AML-193 (cell line): Measurements from ENCODE around the gene CDH18.
"Not testable (repeated sequence)": the region's sequence is repeated elsewhere in the genome, so short reads cannot be mapped to it uniquely, and the experiment has no call there.

Source experiments
- DNase-seq, 2 experiments: peaks; one replicate each; lab custom pipeline; 2025; lab: John Stamatoyannopoulos, UW

The CDH18 gene

DNA sequence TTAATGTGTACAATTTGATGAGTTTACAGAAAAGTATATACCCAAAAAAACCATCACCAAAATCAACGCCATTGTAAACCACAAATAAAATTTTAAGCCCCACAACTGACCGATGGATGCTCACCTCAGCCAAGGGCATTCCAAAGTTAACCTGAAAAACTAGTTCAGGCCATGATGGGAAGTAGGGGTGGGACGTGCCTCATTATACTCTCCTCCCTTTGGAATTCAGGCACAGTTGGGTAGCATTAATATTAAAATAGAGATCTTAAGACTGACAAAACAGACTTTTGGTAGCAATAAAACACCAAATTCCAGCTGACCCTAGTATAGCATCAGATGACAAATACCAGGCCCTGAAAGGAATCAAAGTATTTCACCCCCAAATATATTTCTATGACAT, 129.0 kb downstream of the CDH18 start:
- DNase-seq: no peak

DNA sequence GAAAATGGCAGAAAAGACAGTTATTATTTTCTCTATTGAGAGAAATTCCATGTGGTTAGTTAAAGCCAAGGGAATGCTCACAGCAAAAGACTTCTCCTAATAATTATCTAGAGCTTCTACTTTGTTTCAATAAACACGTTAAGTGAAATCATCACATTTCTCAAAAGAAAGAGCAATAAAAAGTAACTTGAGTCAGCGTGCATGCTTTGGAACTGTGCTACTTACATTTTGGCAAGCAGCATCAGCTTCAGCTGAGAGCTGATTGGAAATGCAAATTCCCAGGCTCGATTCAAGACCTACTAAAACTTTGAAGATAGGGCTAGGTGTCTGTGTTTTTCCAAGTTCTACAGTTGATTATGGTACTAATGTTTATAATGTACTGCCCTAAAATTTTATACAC, 132.1 kb downstream of the CDH18 start:
- DNase-seq: no peak

DNA sequence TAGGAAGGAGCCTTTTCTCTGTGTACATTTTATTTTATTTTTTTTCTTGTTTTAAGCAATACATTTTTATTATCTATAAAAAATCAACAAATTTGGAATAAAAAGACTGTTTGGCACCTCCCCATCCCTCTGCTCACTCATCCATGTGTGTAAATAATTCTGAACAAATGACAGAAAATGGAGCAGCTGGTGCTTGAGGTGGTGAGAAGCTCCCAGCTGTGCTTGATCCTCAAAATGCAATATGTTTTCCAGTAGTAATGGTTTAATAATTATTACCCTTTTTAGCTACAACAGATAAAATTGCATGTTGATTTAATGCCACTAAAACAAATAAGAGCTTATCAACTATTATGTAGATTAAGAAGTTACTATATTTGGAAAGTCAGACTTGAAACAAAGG, 132.5 kb downstream of the CDH18 start:
- no peak for DNase-seq

DNA sequence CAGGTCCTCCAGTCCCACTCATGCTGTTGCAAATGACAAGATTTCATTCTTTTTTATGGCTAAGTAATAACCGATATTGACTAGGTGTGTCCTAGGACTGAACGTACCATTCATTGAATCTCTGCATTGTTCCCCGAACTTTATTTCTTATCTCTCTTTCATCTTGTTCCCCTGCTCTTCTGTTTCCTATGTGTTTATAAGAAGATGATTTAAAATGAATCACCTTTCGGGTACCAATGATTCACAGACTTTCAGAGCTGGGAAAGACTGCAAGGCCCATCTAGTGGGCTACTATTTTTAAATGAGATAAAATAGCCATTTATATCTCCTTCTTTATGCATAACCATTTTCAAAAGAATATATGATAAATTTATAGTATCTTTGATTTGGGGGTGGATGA, 133.0 kb downstream of the CDH18 start:
- no peak for DNase-seq

DNA sequence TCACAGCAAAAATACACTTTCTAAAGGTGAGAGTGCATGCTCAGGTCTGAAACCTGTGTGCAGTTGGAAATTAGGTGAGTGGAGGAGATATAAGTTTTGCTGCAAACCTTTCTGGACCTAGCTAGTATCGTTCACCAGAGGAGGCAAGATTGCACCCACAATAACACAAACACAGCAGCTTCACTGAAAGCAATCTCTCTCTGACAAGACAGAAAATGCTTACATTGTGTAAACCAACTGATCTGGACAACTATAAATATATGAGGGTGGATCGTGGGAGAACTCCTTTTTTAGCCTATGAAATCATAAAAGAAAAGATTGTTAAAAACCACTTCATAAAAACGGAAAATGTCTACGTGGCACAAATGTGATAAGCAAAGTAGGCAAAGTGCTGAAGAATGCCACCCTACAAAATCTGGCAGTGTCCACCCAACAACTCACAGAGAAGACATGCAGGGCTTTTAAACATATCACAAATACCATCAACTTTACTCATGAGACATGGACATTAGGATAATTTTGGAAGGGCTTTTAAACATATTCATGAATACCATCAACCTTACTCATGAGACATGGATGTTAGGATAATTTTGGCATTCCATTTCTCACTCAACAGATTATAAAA, 134.3 kb downstream of the CDH18 start:
- no peak for DNase-seq

DNA sequence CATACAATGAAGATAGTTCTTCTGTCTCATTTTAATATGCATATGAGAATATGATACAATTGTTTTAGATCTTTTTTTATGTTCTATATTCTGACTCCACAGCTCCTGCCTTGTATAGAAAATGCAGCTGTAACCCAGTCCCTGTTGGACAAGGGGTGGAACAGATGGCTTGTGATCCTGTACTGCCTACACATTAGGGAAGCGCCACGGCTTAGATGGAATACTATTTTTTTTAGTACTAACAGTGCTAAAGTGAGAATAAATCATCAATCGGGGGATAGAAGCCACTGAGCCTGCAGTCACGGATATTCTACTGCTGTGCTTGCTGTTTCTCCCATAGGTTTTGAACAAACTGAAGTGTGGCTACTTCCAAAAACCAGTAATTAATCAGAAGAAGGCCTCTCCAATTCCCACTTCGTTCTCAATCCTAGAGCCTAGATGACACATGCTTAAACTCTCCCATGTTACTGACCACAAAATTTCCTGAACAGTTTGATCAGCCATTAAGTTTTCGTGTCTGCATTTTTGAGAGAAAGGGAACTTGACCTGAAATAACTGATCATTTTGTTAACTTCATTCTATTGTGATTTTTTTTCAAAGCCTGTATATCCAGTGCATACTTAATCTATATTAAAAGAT, 150.3 kb downstream of the CDH18 start:
- no peak for DNase-seq

DNA sequence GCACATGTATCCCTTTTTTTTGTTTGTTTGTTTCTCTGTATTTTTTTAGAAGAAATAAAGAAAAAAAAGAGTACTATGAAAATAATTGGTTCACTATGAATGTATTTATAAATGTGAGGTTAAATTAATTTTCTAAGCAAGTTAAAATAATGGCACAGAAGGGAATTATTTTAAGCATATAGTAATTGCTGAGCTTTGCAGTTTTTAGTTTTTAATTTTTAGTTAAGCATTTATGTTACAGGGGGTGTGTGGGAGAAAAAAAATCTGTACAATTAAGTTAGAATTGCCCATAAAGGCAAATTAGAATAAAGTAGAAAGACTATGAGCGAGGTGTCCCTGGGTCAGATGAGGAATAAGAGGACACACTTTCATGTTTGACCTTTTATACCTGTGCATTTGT, 152.6 kb downstream of the CDH18 start:
- no peak for DNase-seq

DNA sequence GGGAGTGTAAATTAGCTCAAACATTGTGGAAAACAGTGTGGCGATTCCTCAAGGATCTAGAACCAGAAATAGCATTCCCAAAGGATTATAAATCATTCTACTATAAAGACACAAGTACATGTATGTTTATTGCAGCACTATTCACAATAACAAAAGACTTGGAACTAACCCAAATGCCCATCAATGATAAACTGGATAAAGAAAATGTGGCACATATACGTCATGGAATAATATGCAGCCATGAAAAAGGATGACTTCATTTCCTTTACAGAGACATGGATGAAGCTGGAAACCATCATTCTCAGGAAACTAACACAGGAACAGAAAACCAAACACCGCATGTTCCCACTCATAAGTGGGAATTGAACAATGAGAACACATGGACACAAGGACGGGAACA, 175.3 kb downstream of the CDH18 start:
- not testable (repeated sequence) for DNase-seq

DNA sequence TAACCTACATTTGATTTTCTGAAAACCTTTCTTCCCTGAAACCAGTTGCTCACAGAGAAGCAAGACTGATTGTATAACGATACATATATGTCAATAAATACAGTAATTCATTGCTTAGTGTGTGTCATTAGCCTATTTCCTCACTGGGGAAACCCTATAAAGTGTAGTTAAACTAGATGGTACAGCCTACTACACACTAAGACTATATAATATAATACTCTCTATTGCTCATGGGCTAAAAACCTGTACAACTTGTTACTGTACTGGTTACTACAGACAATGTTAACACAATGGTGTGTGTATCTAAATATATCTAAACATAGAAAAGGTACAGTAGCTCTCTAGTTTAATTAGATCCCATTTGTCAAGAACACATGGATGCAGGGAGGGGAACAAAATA, 181.2 kb downstream of the CDH18 start:
- DNase-seq: no peak

DNA sequence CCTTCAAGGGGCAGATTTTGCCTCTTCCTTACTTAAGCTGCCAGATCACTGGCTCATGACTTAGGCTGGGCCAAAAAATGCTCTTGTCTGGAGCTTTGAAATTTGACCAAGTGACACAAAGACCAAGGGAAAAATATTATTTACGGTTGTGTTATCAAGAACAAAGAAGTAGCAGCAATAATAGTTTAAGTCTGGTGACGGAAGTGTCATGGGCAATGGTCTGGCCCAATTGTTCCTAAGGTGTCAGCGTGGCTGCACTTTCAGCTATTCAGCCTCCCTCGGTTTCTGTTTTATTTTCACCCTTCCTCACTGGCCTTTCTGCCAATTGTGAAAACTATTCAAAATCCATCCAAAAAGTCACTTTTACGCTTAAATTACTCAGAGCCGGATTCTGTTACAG, 185.3 kb downstream of the CDH18 start:
- no peak for DNase-seq

DNA sequence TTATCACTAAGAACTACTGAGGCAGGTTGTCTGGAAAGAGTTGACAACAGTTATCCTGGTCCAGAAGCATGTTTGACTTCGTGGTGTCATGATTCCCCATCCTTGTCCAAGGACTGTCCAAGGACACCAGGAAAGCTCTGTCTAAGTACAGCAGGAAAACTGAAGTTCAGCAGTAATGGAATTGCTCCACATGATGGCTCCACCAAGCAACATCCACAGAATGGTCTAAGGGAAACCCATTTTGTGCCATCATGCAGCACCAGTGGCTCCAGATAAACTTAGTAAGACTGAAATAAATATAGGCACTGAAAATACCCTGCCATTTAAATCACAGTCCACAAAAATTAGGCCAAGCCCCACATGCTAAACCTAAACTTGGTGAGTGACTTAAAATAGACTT, 192.8 kb downstream of the CDH18 start:
- no peak for DNase-seq

DNA sequence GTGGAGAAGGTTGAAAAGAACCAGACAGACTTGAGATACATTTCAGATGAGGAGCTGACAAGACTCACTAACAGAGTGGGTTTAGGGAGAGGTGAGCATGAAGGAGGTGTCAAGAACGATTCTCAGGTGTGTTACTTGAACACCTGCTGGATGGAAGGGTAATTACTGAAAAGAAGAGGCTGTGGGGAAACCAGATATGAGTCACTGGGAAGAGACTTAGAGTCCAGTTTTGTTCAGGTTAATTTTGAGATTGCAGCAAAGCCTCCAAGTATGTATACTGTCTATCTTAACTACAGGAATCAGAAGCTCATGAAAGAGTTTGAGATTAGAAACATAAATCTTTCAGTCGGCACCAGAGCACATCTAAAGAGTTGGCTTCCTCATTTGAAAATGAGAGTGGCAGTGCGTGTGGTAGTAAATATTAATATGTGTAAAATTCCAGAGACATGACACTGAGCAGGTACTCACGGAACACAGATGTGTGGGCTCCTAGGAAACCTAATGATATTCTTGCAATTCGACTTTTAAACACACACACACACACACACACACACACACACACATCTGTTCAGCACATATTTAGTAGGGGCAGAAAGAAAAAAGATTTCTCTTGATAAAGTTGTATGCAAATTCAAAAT, 197.1 kb downstream of the CDH18 start:
- no peak for DNase-seq

DNA sequence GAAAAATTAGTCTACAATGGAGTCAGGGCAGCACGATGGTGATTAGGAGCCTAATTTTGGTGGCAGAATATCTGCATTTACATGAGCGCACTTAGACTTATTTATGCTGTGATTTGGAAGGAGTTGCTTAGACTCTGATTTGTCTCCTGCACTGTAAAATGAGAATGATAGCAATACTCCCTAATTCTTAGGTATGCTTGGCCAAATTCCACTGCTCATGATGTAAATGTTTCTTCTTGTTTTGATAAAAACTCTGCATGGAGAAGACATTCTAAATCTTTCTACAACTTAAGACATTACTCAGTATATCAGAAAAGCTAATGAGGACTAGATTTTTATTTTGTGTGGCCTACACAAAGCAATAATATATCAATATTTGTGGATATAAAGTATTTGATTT, 205.4 kb downstream of the CDH18 start:
- no peak for DNase-seq

DNA sequence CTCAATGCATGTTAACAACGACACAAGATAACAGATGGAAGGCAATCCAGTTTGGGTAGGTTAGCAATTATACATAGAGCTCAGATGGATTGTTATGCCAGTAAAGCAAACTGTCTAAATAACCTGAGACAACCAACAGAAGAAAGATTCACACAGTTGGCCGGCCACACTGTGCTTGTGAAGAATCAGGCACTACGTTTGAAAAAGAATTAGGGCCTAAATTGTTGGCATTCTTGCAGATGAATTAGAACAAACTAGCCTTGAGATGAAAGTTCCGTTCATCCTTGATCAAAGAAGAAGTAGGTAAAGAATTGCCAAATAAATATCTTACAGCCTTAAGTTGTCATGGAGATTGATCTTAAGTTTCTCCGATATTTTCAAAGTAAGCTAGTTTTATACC, 210.6 kb downstream of the CDH18 start:
- no peak for DNase-seq

DNA sequence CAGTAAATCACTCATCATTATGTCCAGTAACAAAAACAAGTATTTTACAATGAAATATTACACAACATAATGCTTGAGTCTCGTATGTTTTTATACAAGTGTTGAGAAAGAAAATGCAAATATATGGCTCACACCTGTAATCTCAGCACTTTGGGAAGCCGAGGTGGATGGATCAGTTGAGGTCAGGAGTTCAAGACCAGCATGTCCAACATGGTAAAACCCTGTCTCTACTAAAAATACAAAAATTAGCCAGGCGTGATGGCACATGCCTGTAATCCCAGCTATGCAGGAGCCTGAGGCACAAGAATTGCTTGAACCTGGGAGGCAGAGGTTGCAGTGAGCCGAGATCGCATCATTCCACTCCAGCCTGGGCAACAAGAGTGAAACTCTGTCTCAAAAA, 211.1 kb downstream of the CDH18 start:
- DNase-seq: not testable (repeated sequence)

DNA sequence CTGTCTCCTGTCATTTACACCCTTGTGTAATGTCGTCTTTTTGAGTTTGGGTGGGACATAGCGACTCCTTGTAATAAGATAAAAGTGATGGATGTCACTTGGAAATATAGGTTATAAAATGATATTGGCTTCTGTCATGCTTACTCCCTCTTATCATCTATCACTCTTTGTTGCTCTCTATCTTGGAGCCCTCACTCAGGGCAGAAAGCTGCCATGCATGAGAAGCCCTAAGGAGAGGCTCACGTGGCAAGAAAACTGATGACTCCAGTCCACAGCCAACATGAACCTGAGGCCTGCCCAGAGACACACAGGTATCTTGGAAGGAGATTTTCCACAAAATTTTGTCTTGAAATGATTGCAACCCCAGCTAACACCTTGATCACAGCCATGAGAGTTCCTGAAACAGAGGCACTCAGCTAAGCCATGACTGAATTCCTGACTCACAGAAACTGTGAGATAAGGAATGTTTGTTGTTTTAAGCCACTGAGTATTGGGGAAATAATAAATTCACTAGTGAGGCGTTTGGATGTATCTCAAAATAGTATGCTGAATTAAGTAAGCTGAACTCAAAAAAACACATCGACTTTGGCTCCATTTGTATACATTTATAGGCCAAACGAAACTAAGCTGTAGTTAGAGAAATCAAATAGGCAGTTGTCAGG, 216.7 kb downstream of the CDH18 start:
- no peak for DNase-seq

DNA sequence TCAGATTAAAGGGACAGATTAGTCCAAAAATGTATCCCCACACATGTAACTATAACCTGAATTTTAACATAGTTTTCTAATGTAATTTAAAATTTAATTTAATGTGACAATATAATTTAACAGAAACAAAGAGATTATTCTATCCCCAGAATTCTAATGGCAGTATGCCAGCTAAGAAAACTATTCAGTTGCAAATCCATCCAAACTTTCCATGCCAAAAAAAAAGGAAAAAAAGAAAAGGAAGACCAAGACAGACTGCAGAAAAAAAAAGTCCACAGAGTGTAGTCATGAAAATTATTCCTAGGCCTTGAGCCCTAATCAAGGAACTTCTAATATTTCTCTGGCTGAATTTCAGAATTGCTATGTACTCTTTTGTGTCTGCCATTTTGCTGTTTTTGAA, 217.6 kb downstream of the CDH18 start:
- DNase-seq: no peak

DNA sequence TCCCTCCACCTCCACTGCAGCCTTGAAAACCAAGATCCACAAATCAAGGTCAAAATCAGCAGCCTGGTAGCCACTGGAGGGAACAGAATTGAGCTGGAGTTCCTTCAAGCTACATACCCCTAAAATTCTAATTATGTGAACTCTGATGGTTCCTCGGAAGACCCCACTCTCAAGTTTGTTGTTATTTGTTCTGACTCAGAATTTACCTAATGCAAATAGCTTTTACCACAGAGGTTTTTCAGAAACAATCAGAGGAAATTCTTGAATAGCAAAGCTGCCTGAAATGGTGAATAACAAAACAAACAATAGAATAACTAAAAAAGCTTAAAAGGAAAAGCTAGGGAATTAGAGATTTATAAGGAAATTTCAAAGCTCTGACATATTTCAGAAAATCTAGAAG, 220.0 kb downstream of the CDH18 start:
- DNase-seq: no peak

DNA sequence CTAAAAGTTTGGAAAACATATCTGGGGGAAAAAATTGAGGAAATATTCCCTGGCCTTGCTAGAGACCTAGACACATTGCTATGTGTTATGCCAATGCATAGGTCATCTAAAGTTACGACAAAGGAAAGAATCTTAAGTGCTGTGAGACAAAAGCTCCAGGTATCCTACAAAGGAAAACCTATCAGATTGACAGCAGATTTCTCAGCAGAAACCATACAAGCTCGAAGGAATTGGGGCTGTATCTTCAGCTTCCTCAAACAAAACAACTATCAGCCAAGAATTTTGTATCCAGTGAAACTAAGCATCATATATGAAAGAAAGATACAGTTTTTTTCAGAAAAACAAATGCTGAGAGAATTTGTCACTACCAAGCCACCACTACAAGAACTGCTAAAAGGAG, 234.4 kb downstream of the CDH18 start:
- DNase-seq: no peak

DNA sequence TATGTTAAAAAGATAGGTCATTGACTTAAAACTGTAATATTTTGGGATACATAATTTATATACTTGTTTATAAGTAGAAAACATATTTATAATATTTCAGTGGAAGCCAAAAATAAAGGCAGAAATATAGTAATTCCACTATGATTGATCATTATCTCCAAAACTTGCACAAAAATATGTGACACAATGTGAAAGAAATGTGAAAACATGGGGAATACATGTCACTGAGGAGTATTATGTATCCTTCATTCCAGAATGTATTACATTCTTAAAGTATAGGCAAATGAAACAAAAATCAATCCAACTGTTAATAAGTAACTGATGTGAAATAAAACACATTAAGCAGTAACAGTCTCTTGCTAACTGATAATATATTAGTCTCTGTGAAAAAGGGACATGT, 236.7 kb downstream of the CDH18 start:
- no peak for DNase-seq

DNA sequence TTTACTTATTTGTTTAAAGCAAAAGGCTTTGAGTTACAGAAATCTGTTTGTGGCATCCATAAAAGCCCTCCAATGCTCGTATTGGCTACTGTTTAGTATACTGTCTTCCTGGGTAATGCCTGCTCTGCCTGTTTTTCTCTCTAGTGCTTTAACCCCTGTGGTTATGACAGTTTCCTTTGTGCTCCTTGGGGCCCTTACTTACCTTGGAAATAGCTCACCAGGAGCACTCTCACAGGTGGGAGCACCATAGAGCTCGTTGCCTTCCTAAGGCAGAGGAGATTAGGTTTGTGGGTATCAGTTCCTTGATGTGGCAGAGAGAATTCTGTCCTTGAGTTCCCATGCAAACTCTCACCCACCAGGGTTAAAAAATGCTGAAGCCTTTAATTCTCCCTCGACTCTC, 242.8 kb downstream of the CDH18 start:
- DNase-seq: no peak

DNA sequence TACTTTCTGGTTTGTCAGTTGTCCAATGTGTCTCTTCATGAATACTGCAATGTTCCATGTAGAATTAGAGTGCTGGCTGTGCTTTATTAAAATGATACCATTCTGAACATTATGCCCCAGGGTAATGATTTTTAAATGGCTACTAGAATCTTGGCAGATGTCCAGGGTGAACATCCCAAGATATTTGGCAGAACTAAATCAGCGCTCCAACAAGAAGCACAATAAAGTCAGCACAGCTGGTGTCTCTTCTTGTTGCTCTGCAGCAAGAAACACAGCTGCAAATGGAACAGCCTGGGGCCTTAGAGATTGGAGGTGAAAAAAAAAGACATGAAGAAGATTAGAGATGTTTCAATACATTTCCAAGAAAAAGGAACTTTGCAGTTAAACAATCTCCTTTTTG, 248.3 kb downstream of the CDH18 start:
- no peak for DNase-seq

DNA sequence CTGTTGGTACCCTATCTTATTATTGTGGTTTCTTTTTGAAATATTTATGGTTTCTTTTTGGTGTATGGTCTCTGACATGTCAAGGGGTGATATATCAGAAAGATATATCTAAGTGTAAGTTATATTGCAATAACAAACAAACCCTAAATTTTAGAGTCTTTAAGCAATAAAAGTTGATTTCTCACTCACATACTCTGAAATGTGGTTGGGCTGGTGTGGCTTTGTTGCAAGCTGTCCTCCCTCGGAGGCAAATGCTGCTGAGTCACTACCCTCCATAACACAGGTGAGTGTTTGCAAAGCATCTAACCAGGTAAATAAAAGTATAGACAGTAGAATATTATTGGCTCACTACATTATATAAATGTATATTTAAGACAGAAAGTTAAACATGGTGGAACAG, 253.2 kb downstream of the CDH18 start:
- no peak for DNase-seq
